SK-N-SH (cell line): ENCODE data around the gene NXPH4.

Experiments used
- EP300 ChIP-seq, 2 experiments: IDR thresholded peaks; 2 replicates each; pipeline versions ENCODE4 v1.4.0 to v1.6.1; 2012; ENCODE audit warnings: borderline replicate concordance in 1 of 2, low read depth in 1 of 2, low read length in 1 of 2
- FOXJ3 ChIP-seq: sonication (generic); formaldehyde crosslinking; IDR thresholded peaks from 2 replicates; pipeline ENCODE4 v1.5.1; 2020; ENCODE audit warnings: mild to moderate bottlenecking, missing genetic modification reagents
- MXI1 ChIP-seq: IDR thresholded peaks from 2 replicates; pipeline ENCODE4 v1.6.1; 2012; ENCODE audit warnings: mild to moderate bottlenecking, low read depth, low read length, improper control_type of control experiment
- RAD21 ChIP-seq: IDR thresholded peaks from 2 replicates; pipeline ENCODE4 v1.6.1; 2012; ENCODE audit warnings: mild to moderate bottlenecking, low read length
- SIN3A ChIP-seq: IDR thresholded peaks from 2 replicates; pipeline ENCODE4 v1.6.1; 2012; ENCODE audit warnings: low read depth, mild to moderate bottlenecking, low read length, moderate library complexity, borderline replicate concordance
- TCF12 ChIP-seq: IDR thresholded peaks from 2 replicates; pipeline ENCODE4 v1.4.0; 2012
- TF ChIP-seq, protein P1 (sequence below): IDR thresholded peaks from 2 replicates; pipeline ENCODE4 v1.4.0; 2012; ENCODE audit warnings: low read depth
- TF ChIP-seq, protein P2 (sequence below): fragments of 200-600 bp; sonication (generic); IDR thresholded peaks from 2 replicates; pipeline ENCODE4 v1.6.1; 2017; ENCODE audit warnings: antibody characterized with exemption, mild to moderate bottlenecking, moderate library complexity

DNA sequence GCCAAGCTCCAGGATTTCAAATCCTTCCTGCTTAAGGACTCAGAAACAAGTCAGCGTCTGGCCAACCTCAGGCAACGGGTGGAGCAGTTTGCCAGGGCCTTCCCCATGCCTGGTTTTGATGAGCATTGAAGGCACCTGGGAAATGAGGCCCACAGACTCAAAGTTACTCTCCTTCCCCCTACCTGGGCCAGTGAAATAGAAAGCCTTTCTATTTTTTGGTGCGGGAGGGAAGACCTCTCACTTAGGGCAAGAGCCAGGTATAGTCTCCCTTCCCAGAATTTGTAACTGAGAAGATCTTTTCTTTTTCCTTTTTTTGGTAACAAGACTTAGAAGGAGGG, 17.6 kb downstream of the NXPH4 start:
- TF ChIP-seq, protein P1, sequence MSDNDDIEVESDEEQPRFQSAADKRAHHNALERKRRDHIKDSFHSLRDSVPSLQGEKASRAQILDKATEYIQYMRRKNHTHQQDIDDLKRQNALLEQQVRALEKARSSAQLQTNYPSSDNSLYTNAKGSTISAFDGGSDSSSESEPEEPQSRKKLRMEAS = no peak
- no peak for TF ChIP-seq RAD21
- no peak for TF ChIP-seq MXI1
- TF ChIP-seq, protein P2, sequence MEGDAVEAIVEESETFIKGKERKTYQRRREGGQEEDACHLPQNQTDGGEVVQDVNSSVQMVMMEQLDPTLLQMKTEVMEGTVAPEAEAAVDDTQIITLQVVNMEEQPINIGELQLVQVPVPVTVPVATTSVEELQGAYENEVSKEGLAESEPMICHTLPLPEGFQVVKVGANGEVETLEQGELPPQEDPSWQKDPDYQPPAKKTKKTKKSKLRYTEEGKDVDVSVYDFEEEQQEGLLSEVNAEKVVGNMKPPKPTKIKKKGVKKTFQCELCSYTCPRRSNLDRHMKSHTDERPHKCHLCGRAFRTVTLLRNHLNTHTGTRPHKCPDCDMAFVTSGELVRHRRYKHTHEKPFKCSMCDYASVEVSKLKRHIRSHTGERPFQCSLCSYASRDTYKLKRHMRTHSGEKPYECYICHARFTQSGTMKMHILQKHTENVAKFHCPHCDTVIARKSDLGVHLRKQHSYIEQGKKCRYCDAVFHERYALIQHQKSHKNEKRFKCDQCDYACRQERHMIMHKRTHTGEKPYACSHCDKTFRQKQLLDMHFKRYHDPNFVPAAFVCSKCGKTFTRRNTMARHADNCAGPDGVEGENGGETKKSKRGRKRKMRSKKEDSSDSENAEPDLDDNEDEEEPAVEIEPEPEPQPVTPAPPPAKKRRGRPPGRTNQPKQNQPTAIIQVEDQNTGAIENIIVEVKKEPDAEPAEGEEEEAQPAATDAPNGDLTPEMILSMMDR = no peak
- no peak for TF ChIP-seq FOXJ3 (CRISPR knock-in tag)
- no peak for TF ChIP-seq TCF12
- no peak for TF ChIP-seq EP300 (IDR thresholded peaks at IDR 0.05; ENCODE audit: borderline replicate concordance in 1 of 2, low read depth in 1 of 2, low read length in 1 of 2)
- TF ChIP-seq SIN3A = no peak
